K562 (cell line): Measurements from ENCODE around the gene CR2. TPM values are rescaled to one million over a fixed set of nuclear protein-coding genes. Genes with fewer than 3 reads are reported as not detected.

ENCODE experiments used
- ARID2 ChIP-seq: fragments of 450-650 bp; IDR thresholded peaks from 2 replicates; pipeline ENCODE4 v1.6.1; 2017; ENCODE audit warnings: antibody characterized with exemption, mild to moderate bottlenecking
- BRF1 ChIP-seq: IDR thresholded peaks from 3 replicates; pipeline ENCODE4 v1.6.1; 2011; ENCODE audit warnings: borderline replicate concordance, mild to moderate bottlenecking; ENCODE audit not compliant: insufficient read length; ENCODE audit errors: extremely low read depth
- EGR1 ChIP-seq: fragments of 450-650 bp; conservative IDR thresholded peaks from 2 replicates; pipeline ENCODE4 v1.6.1; 2017; ENCODE audit warnings: mild to moderate bottlenecking
- IRF1 ChIP-seq: sonication (generic); formaldehyde crosslinking; IDR thresholded peaks from 2 replicates; pipeline ENCODE4 v1.8.0; 2022; ENCODE audit warnings: missing genetic modification reagents, mild to moderate bottlenecking, borderline replicate concordance
- NR1H2 ChIP-seq: sonication (generic); formaldehyde crosslinking; IDR thresholded peaks from 2 replicates; pipeline ENCODE4 v1.4.0; 2020; ENCODE audit warnings: mild to moderate bottlenecking, missing genetic modification reagents
- NR3C1 ChIP-seq: sonication (generic); formaldehyde crosslinking; IDR thresholded peaks from 2 replicates; pipeline ENCODE4 v1.8.1; 2022; ENCODE audit warnings: missing genetic modification reagents
- POLR2H ChIP-seq: IDR thresholded peaks from 2 replicates; pipeline ENCODE4 v1.6.1; 2016; ENCODE audit warnings: missing genetic modification characterization, low read depth, mild to moderate bottlenecking, control low read depth, missing compliant biosample characterization, moderate library complexity
- ZBTB17 ChIP-seq: fragments of 450-650 bp; formaldehyde crosslinking; IDR thresholded peaks from 2 replicates; pipeline ENCODE4 v1.4.0; 2020; ENCODE audit warnings: mild to moderate bottlenecking
- ZBTB9 ChIP-seq: fragments of 450-650 bp; formaldehyde crosslinking; IDR thresholded peaks from 2 replicates; pipeline ENCODE4 v1.4.0; 2020; ENCODE audit warnings: mild to moderate bottlenecking, moderate library complexity
- ZNF79 ChIP-seq: fragments of 250-450 bp; sonication (Bioruptor Pico); IDR thresholded peaks from 2 replicates; pipeline ENCODE4 v1.4.0; 2020; ENCODE audit warnings: low read depth, mild to moderate bottlenecking, moderate library complexity
- polyA plus RNA-seq, 8 experiments: library from polyadenylated mRNA; depleted of rRNA in 4 of 8; stranded (reverse) in 5 of 8; unstranded in 3 of 8; fragments of >200 nt; fragmentation: Nextera tagmentation in 2 of 8; fragmentation: Illumina TruSeq in 1 of 8; extraction: Ambion mirVana in 2 of 8; extraction: Trizol in 1 of 8; gene quantifications; 2 replicates each; pipeline versions ENCODE4 v1.2.1 to v1.2.3, GENCODE V29; 2011 to 2014; ENCODE audit warnings: inconsistent platforms in 1 of 8, missing spikeins in 1 of 8
- total RNA-seq, 7 experiments: library from RNA; depleted of rRNA in 6 of 7; stranded (reverse); fragments of >200 nt in 6 of 7; fragmentation: Illumina TruSeq in 2 of 7; extraction: Trizol in 2 of 7; gene quantifications; 2 replicates each; pipeline versions ENCODE4 v1.2.1 to v1.2.3, GENCODE V29; 2011 to 2021; ENCODE audit warnings: low replicate concordance in 1 of 7
- TF ChIP-seq, protein P1 (sequence below), 2 experiments: fragments of 450-650 bp; IDR thresholded peaks; 2 replicates each; pipeline ENCODE4 v1.6.1; 2016; ENCODE audit warnings: mild to moderate bottlenecking in 2 of 2, borderline replicate concordance in 1 of 2, low read depth in 1 of 2, moderate library complexity in 1 of 2
- TF ChIP-seq, protein P2 (sequence below): sonication (generic); IDR thresholded peaks from 2 replicates; pipeline ENCODE4 v1.6.1; 2016

The CR2 gene
- total and polyA plus RNA-seq, 9 of the 15 experiments (the other 6 are each of a cell fraction or from before 2014, with no cell fraction given) = 0.07 to 0.67 (median 0.37) TPM

DNA sequence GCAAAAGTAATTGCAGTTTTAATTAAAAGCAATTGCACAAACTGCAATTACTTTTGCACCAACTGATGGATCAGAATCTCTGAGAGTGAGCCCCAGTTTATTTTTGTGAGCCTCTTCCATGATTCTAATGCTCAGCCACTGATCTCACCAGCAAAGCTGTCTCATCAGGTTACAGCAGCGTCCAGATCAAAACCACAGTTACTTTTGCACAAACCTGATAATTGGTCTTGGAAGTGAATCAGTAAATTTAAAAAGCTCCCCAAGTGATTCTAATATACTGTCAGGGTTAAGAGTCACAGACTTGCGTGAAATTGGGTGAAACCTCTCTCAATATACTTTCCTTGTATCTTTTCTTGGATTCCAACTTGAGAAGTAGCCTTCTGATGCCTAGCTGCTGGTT, 13.5 kb upstream of the CR2 start (continued):
- no peak for TF ChIP-seq BRF1
- TF ChIP-seq, protein P1, sequence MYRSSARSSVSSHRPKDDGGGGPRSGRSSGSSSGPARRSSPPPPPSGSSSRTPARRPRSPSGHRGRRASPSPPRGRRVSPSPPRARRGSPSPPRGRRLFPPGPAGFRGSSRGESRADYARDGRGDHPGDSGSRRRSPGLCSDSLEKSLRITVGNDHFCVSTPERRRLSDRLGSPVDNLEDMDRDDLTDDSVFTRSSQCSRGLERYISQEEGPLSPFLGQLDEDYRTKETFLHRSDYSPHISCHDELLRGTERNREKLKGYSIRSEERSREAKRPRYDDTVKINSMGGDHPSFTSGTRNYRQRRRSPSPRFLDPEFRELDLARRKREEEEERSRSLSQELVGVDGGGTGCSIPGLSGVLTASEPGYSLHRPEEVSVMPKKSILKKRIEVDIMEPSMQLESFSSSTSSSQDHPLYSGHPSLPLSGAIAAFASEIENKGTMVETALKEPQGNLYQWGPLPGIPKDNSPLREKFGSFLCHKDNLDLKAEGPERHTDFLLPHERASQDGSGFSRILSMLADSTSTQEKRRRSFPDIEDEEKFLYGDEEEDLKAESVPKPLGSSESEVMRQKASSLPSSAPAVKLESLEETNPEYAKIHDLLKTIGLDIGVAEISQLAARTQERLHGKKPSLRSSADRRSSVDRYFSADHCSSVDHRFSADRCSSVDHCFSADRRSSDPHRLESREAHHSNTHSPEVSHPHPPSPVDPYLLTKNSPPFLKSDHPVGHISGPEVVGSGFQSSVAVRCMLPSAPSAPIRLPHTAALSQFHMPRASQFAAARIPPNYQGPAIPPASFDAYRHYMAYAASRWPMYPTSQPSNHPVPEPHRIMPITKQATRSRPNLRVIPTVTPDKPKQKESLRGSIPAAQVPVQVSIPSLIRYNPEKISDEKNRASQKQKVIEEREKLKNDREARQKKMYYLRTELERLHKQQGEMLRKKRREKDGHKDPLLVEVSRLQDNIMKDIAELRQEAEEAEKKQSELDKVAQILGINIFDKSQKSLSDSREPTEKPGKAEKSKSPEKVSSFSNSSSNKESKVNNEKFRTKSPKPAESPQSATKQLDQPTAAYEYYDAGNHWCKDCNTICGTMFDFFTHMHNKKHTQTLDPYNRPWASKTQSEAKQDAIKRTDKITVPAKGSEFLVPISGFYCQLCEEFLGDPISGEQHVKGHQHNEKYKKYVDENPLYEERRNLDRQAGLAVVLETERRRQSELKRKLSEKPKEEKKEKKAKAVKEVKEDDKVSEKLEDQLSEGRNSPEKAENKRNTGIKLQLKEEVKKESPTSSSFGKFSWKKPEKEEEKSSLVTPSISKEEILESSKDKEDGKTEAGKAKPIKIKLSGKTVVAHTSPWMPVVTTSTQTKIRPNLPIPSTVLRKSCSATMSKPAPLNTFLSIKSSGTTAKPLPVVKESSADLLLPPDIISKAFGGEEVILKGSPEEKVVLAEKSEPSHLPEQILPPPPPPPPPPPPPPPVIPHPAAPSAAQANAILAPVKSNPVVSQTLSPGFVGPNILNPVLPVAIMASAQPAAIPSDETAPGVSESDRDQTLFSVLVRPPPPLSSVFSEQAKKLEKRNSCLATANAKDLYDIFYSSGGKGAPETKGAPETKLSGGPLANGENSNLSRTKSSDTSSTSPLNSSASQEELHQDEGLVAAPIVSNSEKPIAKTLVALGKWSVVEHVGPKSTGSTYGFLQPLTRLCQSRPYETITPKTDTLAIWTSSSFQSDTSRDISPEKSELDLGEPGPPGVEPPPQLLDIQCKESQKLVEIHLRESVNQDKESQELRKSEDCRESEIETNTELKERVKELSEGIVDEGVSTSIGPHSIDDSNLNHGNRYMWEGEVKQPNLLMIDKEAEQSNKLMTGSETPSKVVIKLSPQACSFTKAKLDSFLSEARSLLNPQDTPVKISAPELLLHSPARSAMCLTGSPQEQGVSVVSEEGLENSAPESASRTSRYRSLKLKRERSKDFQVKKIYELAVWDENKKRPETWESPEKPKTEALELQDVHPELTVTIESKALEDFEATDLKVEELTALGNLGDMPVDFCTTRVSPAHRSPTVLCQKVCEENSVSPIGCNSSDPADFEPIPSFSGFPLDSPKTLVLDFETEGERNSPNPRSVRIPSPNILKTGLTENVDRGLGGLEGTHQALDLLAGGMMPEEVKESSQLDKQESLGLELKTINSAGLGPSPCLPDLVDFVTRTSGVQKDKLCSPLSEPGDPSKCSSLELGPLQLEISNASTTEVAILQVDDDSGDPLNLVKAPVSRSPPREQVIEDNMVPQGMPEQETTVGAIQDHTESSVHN (IDR thresholded peaks at IDR 0.05; ENCODE audit: borderline replicate concordance in 1 of 2, low read depth in 1 of 2) = no peak
- TF ChIP-seq ZBTB9 = no peak
- no peak for TF ChIP-seq NR1H2 (CRISPR knock-in tag)
- TF ChIP-seq ZBTB17 = no peak
- TF ChIP-seq NR3C1 = no peak
- TF ChIP-seq POLR2H (tag) = no peak
- no peak for TF ChIP-seq EGR1
- TF ChIP-seq ARID2 = no peak
- TF ChIP-seq ZNF79 (CRISPR knock-in tag) = peak; percentile 67; the same call in 1 of the 2 replicates
- no peak for TF ChIP-seq IRF1
- TF ChIP-seq, protein P2, sequence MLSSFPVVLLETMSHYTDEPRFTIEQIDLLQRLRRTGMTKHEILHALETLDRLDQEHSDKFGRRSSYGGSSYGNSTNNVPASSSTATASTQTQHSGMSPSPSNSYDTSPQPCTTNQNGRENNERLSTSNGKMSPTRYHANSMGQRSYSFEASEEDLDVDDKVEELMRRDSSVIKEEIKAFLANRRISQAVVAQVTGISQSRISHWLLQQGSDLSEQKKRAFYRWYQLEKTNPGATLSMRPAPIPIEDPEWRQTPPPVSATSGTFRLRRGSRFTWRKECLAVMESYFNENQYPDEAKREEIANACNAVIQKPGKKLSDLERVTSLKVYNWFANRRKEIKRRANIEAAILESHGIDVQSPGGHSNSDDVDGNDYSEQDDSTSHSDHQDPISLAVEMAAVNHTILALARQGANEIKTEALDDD = peak; percentile 27; the same call in 1 of the 2 replicates
